Gastrocnemius medialis (tissue), 4 donors: ENCODE measurements around the gene MAG. TPM values are rescaled to one million over a fixed set of nuclear protein-coding genes. Genes with fewer than 3 reads are reported as not detected.

Source experiments
- ATAC-seq, 2 donors: fragments of 150-250 bp; one replicate each; pipeline ENCODE4 v1.9.1; 2016
- DNase-seq, 2 donors: peaks; one replicate each; pipeline ENCODE4 v3.0.0-alpha.2; 2019
- H3K27ac ChIP-seq, 4 donors: fragments of 200-600 bp; sonication (generic); 1 replicate in 1 of 4; 2 replicates in 3 of 4; pipeline ENCODE4 v1.5.1; 2016 to 2018; ENCODE audit warnings: mild to moderate bottlenecking in 2 of 4, moderate library complexity in 1 of 4
- H3K27me3 ChIP-seq, 3 donors: fragments of 200-600 bp; sonication (generic) in 2 of 3; 1 replicate in 1 of 3; 2 replicates in 2 of 3; pipeline versions ENCODE4 v1.5.1 to v1.6.0; 2016 to 2019; ENCODE audit warnings: mild to moderate bottlenecking in 1 of 3, moderate library complexity in 1 of 3
- H3K36me3 ChIP-seq, 2 donors: fragments of 200-600 bp; sonication (generic) in 1 of 2; one replicate each; pipeline ENCODE4 v1.5.1; 2017 to 2018
- H3K4me1 ChIP-seq, 2 donors: fragments of 200-600 bp; sonication (generic) in 1 of 2; one replicate each; pipeline ENCODE4 v1.5.1; 2016 to 2017; ENCODE audit warnings: mild to moderate bottlenecking in 2 of 2
- H3K4me3 ChIP-seq, 4 donors: fragments of 200-600 bp; sonication (generic) in 3 of 4; 1 replicate in 1 of 4; 2 replicates in 3 of 4; pipeline ENCODE4 v1.5.1; 2016 to 2019; ENCODE audit warnings: mild to moderate bottlenecking in 2 of 4
- H3K9me3 ChIP-seq, 3 donors: fragments of 200-600 bp; sonication (generic) in 2 of 3; 1 replicate in 1 of 3; 2 replicates in 2 of 3; pipeline ENCODE4 v1.5.1; 2016 to 2019
- POLR2A ChIP-seq, 2 donors: fragments of 450-650 bp; IDR thresholded peaks; one replicate each; pipeline ENCODE4 v1.6.1; 2017; ENCODE audit warnings: antibody characterized with exemption in 2 of 2, mild to moderate bottlenecking in 2 of 2, moderate library complexity in 2 of 2
- in situ Hi-C, 4 donors: fragments of 200-750 bp; cut with MboI; loops; one replicate each; pipeline versions ENCODE4 v1.15.0 to v1.8.0; 2017; ENCODE audit warnings: low sequenced_read_pairs in 4 of 4
- intact Hi-C: fragments of 100-400 bp; cut with DNase I; formaldehyde crosslinking; loops from one replicate; pipeline ENCODE4 v1.15.1; 2023; ENCODE audit warnings: low total_unique reads
- total RNA-seq, 4 donors: library from RNA; depleted of rRNA; stranded (reverse); fragments of >200 nt; gene quantifications; one replicate each; pipeline versions ENCODE4 v1.1.0 to v1.2.3, GENCODE V29; 2016
- TF ChIP-seq, protein P1 (sequence below), 5 experiments: fragments of 450-650 bp in 3 of 5; fragments of 200-600 bp in 2 of 5; sonication (generic) in 2 of 5; IDR thresholded peaks in 4 of 5; conservative IDR thresholded peaks in 1 of 5; 1 replicate in 4 of 5; 2 replicates in 1 of 5; pipeline ENCODE4 v1.5.1; 2016 to 2019; ENCODE audit warnings: antibody characterized with exemption in 5 of 5, mild to moderate bottlenecking in 3 of 5, moderate library complexity in 3 of 5

Gene MAG
- total RNA-seq, 4 donors from 2014 or later: 0.24 to 1.5 TPM; not detected in 2

- Histone ChIP-seq H3K27me3 (peaks cover 37 to 53% (median 43%) of the 10 kb centered on the region in 3 donors), H3K4me3 (peak overlapping the region; percentile 39 to 57 (median 50)), H3K4me1 (no peaks in the 10 kb centered on the region), H3K36me3 (no peaks in the 10 kb centered on the region), H3K9me3 (no peaks in the 10 kb centered on the region), H3K27ac (peak overlapping the region; percentile 24 to 76 (median 72))
- in situ Hi-C loops: no loop called here
- intact Hi-C loops: no loop called here
- TF ChIP-seq, protein P1, sequence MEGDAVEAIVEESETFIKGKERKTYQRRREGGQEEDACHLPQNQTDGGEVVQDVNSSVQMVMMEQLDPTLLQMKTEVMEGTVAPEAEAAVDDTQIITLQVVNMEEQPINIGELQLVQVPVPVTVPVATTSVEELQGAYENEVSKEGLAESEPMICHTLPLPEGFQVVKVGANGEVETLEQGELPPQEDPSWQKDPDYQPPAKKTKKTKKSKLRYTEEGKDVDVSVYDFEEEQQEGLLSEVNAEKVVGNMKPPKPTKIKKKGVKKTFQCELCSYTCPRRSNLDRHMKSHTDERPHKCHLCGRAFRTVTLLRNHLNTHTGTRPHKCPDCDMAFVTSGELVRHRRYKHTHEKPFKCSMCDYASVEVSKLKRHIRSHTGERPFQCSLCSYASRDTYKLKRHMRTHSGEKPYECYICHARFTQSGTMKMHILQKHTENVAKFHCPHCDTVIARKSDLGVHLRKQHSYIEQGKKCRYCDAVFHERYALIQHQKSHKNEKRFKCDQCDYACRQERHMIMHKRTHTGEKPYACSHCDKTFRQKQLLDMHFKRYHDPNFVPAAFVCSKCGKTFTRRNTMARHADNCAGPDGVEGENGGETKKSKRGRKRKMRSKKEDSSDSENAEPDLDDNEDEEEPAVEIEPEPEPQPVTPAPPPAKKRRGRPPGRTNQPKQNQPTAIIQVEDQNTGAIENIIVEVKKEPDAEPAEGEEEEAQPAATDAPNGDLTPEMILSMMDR (IDR thresholded peaks at IDR 0.05 in 4 of 5, conservative IDR thresholded peaks at IDR 0.05 in 1 of 5): no peak
- no peak for TF ChIP-seq POLR2A (IDR thresholded peaks at IDR 0.05)
- DNase-seq (no peak), ATAC-seq (no peak)
Observed at GRCh38 chr19:35249146-35249847, 42.7 kb upstream of the MAG start.

DNA sequence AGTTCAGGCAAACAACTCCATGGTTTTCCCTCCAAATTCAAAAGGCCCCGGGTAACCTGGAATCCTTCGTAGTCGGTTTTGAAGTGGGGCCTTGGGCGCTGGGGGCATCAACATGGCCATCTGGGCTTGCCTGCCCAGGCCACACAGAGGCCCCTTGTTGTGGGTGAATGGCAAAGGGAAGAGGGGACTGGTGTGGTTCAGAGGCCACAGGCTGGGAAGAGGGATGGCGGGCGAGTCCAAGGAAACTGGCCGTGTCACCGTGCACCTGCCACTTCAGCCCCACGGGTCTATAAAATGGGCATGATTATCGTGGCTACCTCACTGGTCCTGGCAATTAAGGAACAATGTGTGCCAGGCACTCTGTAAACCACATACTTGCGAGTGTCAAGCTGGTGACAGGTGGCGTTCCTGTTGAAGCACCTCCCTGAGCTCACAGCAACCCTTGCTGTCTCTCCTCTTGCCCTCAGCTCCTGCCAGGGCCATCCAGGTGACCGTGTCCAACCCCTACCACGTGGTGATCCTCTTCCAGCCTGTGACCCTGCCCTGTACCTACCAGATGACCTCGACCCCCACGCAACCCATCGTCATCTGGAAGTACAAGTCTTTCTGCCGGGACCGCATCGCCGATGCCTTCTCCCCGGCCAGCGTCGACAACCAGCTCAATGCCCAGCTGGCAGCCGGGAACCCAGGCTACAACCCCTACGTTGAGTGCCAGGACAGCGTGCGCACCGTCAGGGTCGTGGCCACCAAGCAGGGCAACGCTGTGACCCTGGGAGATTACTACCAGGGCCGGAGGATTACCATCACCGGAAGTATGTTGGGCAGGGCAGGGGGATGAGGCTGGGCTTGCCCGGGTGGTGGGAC is 41.9 kb upstream of the MAG start:
- Histone ChIP-seq H3K27ac (peak overlapping the region in 3 of 4 donors; percentile 71 to 76 (median 72)), H3K4me3 (peak overlapping the region in 3 of 4 donors; percentile 39 to 57 (median 48)), H3K36me3 (no peaks in the 10 kb centered on the region), H3K27me3 (peaks cover 37 to 53% (median 50%) of the 10 kb centered on the region in 3 donors), H3K4me1 (peaks cover 0 to 3% of the 10 kb centered on the region in 2 donors), H3K9me3 (no peaks in the 10 kb centered on the region)
- intact Hi-C loops (no loop called here), in situ Hi-C loops (loop anchor here in 1 of 4 donors (25.0 kb wide), 1 partner anchor 263 kb away; no protein-coding TSS in a partner anchor)
- DNase-seq (no peak), ATAC-seq (no peak)
- TF ChIP-seq, protein P1 (IDR thresholded peaks at IDR 0.05 in 4 of 5, conservative IDR thresholded peaks at IDR 0.05 in 1 of 5): no peak
- TF ChIP-seq POLR2A (IDR thresholded peaks at IDR 0.05): no peak

GRCh38 chr19:35251456-35251855 is 40.5 kb upstream of the MAG start:
- Histone ChIP-seq H3K36me3 (no peaks in the 10 kb centered on the region), H3K4me3 (no peak overlapping the region), H3K27me3 (peaks cover 36 to 55% (median 51%) of the 10 kb centered on the region in 3 donors), H3K4me1 (peaks cover 0 to 4% of the 10 kb centered on the region in 2 donors), H3K9me3 (no peaks in the 10 kb centered on the region), H3K27ac (no peak overlapping the region)
- intact Hi-C loops (no loop called here), in situ Hi-C loops (loop anchor here in 1 of 4 donors (25.0 kb wide), 1 partner anchor 264 kb away; no protein-coding TSS in a partner anchor)
- TF ChIP-seq, protein P1 (IDR thresholded peaks at IDR 0.05 in 4 of 5, conservative IDR thresholded peaks at IDR 0.05 in 1 of 5): no peak
- TF ChIP-seq POLR2A (IDR thresholded peaks at IDR 0.05): no peak
- no peak for ATAC-seq
- no peak for DNase-seq

- Histone ChIP-seq H3K27ac (peak overlapping the region in 3 of 4 donors; percentile 36 to 63 (median 53)), H3K4me3 (no peak overlapping the region), H3K36me3 (no peaks in the 10 kb centered on the region), H3K27me3 (peaks cover 30 to 35% (median 33%) of the 10 kb centered on the region in 3 donors), H3K9me3 (no peaks in the 10 kb centered on the region), H3K4me1 (peaks cover 0 to 4% of the 10 kb centered on the region in 2 donors)
- DNase-seq (no peak), ATAC-seq (no peak)
- in situ Hi-C loops: loop anchor here in 1 of 4 donors (25.0 kb wide), 1 partner anchor 266 kb away; no protein-coding TSS in a partner anchor
- intact Hi-C loops: no loop called here
- no peak for TF ChIP-seq POLR2A (IDR thresholded peaks at IDR 0.05)
- TF ChIP-seq, protein P1 (IDR thresholded peaks at IDR 0.05 in 4 of 5, conservative IDR thresholded peaks at IDR 0.05 in 1 of 5): no peak
Observed at GRCh38 chr19:35253316-35254286, 38.4 kb upstream of the MAG start.
